SIG-M5 treated with dmso at 0.1 percent for 504 hours (cell line): ENCODE results near the gene OR4X2.
"Not testable (repeated sequence)": the region's sequence is repeated elsewhere in the genome, so short reads cannot be mapped to it uniquely, and the experiment has no call there.

Source experiments
- DNase-seq: peaks from one replicate; lab custom pipeline; 2025; ENCODE audit not compliant: unreplicated experiment; lab: John Stamatoyannopoulos, UW

The OR4X2 gene

GRCh38 chr11:48244804-48245203 is at the start of gene OR4X2:
Gene OR4X2, plus strand, starts transcription at chr11:48245104. Its CDS starts 0 bp downstream, at chr11:48245104.
- no peak for DNase-seq

- no peak for DNase-seq
These were observed 37.0 kb upstream of the OR4X2 start for GRCh38 chr11:48207881-48208280.

GRCh38 chr11:48210052-48210451 is 34.9 kb upstream of the OR4X2 start:
- peak; percentile 12 for DNase-seq

- DNase-seq = no peak
These were observed 28.4 kb upstream of the OR4X2 start, which contains the start of gene OR4B1 for GRCh38 chr11:48216510-48216909. Gene OR4B1, plus strand, starts transcription at chr11:48216810. Its CDS starts 0 bp downstream, at chr11:48216810.

- no peak for DNase-seq
These were observed 16.1 kb upstream of the OR4X2 start for GRCh38 chr11:48228761-48229160.

GRCh38 chr11:48230057-48230456 is 14.8 kb upstream of the OR4X2 start:
- DNase-seq = not testable (repeated sequence)

GRCh38 chr11:48237727-48238126 is 7.2 kb upstream of the OR4X2 start:
- DNase-seq = no peak

GRCh38 chr11:48242501-48242900 is 2.4 kb upstream of the OR4X2 start:
- DNase-seq = no peak

- DNase-seq = no peak
These were observed 4.0 kb downstream of the OR4X2 start for GRCh38 chr11:48248902-48249301.

- no peak for DNase-seq
These were observed 16.7 kb downstream of the OR4X2 start for GRCh38 chr11:48261600-48261999.

GRCh38 chr11:48263423-48263911 is 18.6 kb downstream of the OR4X2 start, which contains the start of gene OR4X1:
Gene OR4X1, plus strand, starts transcription at chr11:48263861. Its CDS starts 0 bp downstream, at chr11:48263861.
- no peak for DNase-seq

- DNase-seq = no peak
These were observed 25.7 kb downstream of the OR4X2 start for GRCh38 chr11:48270621-48271020.

GRCh38 chr11:48272606-48273005 is 27.7 kb downstream of the OR4X2 start:
- DNase-seq = no peak
